ENCODE results near the gene ALX3.
"Not testable (repeated sequence)": the region's sequence is repeated elsewhere in the genome, so short reads cannot be mapped to it uniquely, and the experiment has no call there.

Gene ALX3

DNA sequence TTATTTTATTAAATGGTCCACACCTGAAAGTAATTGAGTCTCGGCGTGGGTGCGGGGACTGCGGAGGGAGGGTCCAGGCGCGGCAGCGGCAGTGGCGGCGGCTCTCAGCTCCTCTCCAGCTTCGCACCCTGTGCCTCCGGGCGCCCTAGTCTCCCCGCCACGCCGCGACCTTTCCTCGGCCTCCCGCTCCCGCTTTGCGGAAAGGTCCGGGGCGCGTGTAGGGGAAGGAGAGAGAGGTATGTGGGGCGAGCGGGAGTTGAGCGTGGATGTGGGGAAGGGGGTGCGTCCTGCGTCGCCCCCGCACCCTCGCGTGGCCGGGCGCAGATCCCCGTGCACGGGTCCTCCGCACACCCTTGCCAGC is 13.4 kb upstream of the ALX3 start:
- TF ChIP-seq POLR2A (IDR thresholded peaks at IDR 0.05; ENCODE audit: low read length) (no peak), GATA1 (IDR thresholded peaks at IDR 0.05; ENCODE audit: low read depth, low read length) (no peak)
- DNase-seq = no peak

DNA sequence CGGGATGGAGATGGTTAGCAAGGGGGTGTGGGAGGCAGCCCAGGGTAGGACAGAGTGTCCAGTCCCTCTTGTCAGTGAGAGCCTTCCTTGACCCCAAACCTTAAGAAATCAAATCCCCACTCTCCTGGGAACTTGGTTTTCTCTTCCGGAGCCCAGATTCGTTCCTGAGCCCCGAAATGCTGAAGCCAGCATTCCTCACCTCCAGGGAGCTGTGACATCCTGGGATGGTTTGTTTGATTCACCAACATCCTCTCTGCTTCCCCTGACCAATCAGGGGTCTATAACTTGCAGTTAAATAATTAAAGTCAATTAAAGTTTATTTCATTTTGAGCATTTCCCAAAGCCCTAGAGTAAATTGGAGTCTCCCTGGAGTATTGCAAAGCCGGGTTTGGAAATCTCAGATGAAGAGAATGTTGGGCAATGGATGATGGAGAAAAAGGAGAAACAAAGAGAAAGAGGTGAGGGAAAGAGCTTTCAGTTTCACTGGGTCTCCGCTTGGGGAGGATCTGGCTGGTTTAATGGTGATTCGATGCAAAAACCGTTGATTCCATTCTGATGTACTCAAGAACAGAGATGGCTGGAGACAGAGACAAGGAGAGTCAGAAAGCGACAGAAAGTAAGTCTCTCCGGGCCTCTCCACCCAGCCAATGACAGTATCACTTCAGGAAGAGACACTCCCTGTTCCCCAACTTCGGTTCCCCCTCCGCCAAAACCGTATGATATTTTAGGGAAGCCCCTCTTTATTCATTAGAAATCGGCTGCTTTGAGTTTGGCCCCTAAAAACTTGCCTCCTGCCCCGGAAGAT is 12.8 kb upstream of the ALX3 start:
- DNase-seq = no peak
- TF ChIP-seq GATA1 (IDR thresholded peaks at IDR 0.05; ENCODE audit: low read depth, low read length) (no peak), POLR2A (IDR thresholded peaks at IDR 0.05; ENCODE audit: low read length) (no peak)

DNA sequence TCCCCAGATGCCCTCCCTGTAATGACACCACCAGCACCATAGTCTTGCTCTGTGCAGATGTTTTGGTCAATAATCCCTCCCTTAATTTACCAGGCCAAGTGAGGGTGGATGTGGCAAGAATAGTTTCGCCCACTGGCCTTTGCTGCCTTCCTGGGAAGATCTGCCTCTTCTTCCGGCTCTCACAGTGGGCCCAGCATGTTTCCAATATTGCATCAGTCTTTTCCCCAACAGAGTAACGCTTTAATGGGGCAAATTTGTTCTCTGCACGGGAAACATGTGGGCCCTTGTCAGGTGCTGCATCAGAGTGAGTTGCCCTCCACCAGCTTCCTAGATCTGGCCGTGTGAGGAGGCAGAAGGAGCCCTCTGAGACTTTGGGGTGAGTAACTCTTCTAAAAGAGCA is 12.0 kb upstream of the ALX3 start:
- no peak for TF ChIP-seq POLR2A (IDR thresholded peaks at IDR 0.05; ENCODE audit: low read length)
- no peak for TF ChIP-seq GATA1 (IDR thresholded peaks at IDR 0.05; ENCODE audit: low read depth, low read length)
- no peak for DNase-seq

DNA sequence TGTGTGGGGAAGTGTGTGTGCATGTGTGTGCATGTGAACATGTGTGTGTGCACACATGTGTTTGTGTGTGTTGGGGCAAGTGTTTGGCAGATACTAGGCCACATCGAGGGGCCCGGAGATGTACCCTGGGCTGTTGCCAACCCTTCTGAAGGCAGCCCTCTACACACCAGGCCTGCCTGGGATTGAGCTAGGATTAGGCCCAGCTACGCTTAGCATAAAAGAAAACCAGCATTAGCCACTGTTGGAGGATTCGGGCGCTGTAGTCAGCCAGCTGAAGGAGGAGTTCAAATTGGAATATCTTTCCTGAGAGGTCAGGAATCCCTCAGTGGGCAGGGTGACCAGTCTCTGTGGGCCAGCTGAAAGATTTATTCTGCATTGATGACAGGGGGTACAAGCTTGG is 10.6 kb upstream of the ALX3 start:
- no peak for TF ChIP-seq POLR2A (IDR thresholded peaks at IDR 0.05; ENCODE audit: low read length)
- no peak for TF ChIP-seq GATA1 (IDR thresholded peaks at IDR 0.05; ENCODE audit: low read depth, low read length)
- DNase-seq = no peak

DNA sequence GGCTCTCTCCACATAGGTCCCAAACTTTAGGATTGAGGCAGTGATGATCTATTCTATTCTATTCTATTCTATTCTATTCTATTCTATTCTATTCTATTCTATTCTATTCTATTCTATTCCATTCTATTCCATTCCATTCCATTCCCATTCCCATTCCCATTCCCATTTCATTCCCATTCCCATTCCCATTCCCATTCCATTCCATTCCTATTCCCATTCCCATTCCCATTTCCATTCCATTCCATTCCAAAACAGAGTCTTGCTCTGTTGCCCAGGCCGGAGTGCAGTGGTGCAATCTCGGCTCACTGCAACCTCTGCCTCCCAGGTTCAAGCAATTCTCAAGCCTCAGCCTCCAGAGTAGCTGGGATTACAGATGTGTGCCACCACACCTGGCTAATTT is 9.5 kb upstream of the ALX3 start:
- not testable (repeated sequence) for DNase-seq

DNA sequence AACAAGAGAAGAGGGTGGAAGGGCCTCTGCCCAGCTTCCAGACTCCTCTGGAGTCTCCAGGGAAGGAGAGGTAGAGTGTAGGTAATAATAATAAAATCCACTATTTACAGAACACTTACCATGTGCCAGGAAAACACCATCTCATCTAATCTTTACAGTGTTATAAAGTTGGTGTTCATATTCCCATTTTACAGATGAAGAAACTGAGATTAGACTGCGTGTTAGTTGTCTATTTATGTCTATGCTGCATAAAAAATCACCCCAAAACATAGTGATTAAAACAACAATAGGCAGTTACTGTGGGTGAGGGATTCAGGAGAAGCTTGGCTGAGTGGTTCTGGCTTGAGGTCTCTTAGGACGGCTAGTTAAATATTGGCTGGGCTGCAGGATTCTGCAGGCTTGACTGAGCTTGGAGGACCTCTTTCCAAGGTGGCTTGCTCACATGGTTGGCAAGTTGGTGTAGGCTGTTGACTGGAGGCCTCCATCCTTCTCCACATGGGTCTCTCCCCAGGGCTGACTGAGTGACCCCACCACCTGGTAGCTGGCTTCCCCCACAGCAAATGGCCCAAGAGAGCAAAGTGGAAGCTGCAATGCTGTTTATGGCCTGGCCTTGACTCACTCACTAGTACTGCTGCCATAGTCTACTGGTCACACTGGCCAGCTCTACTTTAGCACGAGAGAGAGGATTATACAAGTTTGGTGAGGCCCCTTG is 6.5 kb upstream of the ALX3 start:
- TF ChIP-seq POLR2A (IDR thresholded peaks at IDR 0.05; ENCODE audit: low read length) = no peak
- no peak for TF ChIP-seq GATA1 (IDR thresholded peaks at IDR 0.05; ENCODE audit: low read depth, low read length)
- DNase-seq = no peak

DNA sequence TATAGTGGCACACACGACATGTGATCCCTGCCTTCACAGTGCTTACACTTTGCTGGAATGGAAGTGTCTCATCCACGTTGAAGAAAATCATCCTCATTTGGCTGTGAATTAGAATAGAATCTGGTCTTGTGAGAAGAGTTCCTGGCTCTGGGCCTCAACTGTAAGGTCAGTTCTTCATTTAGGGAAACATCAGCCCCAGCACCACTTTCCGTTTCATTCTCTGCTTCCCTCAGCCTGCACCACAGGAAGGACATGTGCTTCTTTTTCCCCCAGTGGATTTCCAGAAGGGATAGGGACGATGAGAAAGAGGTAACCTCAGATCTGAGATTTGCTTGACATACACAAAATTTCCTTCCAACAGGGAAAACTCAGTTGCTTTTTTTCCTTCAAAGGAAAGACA is 3.7 kb upstream of the ALX3 start:
- no peak for DNase-seq
- TF ChIP-seq GATA1 (IDR thresholded peaks at IDR 0.05; ENCODE audit: low read depth, low read length) = no peak
- TF ChIP-seq POLR2A (IDR thresholded peaks at IDR 0.05; ENCODE audit: low read length) = no peak

DNA sequence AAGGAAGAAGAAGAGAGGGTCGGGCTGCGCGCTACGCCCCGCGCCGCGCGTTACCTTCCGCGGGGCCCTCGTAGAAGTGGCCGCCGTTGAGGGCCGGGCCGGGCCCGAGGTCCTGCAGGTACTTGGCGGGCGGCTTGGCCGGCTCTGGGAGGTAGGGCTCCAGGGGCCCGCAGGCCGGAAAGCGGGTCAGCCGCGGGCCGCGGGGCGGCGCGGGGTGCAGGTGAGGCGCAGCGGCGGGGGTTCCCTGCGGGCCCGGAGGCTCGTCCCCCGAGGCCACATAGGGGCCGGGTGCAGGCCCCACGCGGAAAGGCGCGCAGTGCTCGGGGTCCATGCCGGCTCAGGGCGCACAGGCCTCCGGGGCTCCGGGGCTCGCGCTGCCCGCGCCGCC is 196 bp downstream of the ALX3 start:
- no peak for DNase-seq
- TF ChIP-seq POLR2A (IDR thresholded peaks at IDR 0.05; ENCODE audit: low read length) (no peak), GATA1 (IDR thresholded peaks at IDR 0.05; ENCODE audit: low read depth, low read length) (no peak)

DNA sequence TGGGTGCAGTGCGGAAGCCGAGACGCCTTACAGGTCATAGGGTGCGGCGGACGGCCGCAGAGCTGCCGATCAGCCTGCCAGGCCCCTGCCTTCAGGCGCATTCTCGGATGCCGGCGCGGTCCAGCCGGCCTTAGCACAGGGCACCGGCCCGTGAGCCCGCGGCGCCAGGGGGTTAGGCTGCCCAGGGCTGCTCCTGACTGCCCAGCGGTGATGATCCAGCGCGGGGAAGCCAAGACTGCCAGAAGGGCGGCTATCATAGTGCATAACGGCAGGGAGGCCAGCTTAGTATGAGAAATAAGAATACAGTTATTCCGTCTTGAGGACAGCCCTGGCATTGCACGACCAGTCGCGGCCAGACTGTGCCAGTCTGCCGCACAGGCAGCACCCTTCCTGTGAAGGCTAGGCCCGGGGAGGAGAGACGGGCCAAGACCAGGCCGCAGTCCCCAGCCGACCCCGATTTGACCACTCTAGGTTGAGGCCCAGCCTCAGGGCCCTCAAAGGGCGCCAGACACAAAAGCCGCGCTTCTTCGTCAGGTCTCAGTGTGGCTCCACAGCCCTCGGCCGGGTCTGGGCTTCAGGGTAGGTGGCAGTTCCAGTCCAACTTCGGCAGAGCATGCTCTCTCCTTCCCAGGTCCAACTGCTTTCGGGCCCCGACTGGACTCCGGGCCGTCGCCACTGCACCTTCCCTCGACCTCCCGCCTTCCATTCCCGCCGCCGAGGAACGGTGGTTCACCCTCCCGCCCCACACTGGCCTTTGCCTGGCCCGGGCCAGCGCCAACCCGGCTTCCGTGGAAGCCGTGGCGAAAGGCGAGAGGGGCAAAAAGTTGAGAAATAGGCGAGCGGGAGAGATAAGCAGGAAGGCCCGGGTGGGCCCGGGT is 829 bp downstream of the ALX3 start:
- DNase-seq = peak in 1 of 2 experiments; percentile 33

DNA sequence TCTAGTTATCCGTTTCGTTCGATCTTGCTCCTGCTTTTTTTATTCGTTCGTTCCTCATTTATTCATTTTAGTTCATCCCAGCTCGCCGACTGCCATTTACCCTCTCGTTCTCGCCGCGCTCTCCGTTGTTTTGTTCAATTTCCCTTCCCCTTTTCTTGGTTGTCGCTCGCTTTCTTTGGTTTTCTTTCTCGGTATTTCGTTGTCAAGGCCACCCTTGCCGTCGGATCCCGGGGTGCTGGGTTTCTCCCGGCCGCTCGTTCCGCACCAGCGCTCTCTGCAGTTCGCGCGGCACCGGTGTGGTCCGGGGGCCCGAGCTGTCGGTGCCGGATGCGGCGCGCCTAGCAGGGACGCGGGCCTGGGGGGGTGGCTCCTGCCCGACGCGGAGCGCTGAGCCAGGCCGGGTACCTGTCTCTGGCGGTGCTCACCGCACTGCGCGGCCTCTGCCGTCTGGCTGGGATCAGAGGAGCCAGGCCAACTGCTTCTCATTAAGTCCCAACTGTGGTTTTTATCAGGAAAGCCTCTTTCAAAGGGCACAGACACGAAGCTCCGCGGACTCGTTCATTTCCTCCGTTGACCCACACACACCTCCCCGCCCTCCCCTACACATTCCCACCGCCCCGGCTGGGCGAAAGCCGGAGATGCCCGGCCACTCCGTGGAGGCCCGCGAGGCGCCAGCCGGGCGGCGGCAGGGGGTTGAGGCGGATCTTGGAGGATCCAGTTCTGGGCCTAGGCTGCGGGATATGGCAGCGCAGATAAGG is 1.6 kb downstream of the ALX3 start:
- no peak for TF ChIP-seq POLR2A (IDR thresholded peaks at IDR 0.05; ENCODE audit: low read length)
- DNase-seq = peak; percentile 41

More for the DNA sequence above, 829 bp downstream of the ALX3 start:
- no peak for TF ChIP-seq POLR2A (IDR thresholded peaks at IDR 0.05; ENCODE audit: low read length)
- TF ChIP-seq GATA1 (IDR thresholded peaks at IDR 0.05; ENCODE audit: low read depth, low read length) = no peak

DNA sequence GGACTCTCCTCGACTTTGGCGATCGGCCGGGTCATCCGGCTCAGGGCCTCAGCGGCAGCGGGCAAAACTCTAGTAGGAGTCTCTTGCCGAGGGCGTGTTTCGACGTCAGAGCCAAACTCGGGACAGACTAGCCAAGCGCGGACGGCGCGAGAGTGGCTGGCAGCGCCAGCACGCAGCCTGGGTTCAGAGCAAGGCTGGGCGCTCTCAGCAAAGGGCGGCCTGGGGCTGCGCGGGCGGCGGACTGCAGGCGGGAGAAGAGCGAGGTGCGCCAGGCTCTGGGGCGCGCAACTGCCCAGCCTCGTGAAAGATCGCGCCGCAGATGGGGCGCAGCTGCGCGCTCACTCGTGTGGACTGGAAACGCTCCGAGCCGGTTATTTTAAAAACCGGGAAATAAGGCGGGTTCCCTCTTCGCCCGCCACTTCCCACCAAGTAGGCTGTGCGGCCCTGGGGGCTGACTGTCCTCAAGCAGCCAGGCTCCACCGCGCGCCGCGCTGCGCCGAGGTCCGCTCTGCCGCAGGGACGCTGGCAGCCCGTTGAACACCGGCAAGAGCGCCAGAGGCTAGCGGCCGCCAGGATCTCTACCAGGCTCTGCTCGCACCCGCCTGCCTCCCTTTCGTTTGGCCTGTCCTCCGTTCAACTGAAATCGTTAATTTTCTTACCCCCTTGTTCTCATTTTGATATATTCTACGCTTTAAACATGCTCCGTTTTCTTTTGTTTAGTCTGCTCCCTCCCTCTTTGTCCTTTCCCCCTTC is 2.4 kb downstream of the ALX3 start:
- DNase-seq = peak; percentile 38 to 42
- TF ChIP-seq POLR2A (IDR thresholded peaks at IDR 0.05; ENCODE audit: low read length) = no peak

DNA sequence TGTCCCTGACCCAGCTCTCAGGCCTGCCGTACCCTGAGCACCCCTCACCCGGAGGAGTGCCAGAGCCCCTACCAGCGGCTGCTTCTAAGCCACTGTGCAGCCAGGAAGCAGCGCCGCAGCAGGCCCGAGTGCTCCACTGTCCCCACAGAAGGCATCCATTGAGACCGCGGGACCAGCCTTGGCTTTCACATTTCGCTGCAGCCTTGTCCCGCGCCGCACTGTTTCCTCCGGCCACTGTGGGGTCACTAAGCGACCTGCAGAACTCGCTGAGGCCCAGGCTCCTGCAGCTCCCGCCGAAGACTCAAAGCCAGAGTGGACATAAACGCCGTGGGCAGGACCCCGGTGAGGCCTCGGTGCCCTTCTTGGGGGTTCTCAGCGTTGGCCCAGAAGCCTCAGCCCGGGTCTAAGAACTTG is 3.0 kb downstream of the ALX3 start:
- DNase-seq = no peak
- no peak for TF ChIP-seq GATA1 (IDR thresholded peaks at IDR 0.05; ENCODE audit: low read depth, low read length)
- no peak for TF ChIP-seq POLR2A (IDR thresholded peaks at IDR 0.05; ENCODE audit: low read length)

DNA sequence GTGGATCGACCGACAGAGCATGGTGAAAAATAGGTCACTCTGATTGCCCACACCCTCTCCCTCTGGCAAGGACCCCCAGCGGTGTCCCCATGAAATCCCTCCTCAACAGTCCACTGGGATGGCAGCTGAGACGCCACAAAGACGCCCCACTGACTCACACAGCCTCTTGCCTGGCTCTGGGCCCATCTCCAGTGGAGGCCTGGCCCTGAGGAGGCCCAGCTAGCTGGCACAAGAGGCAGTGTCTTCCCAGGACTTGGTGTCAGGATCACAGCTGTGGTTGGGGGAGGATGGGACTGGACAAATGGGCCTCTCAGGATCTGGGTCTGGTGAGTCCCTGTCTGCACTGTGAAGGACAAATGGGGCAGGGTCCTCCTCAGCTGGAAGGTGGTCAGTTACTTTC is 4.6 kb downstream of the ALX3 start:
- DNase-seq = no peak
- no peak for TF ChIP-seq GATA1 (IDR thresholded peaks at IDR 0.05; ENCODE audit: low read depth, low read length)
- TF ChIP-seq POLR2A (IDR thresholded peaks at IDR 0.05; ENCODE audit: low read length) = no peak
